HCEC 1CT (cell line): ENCODE results near the gene PRR32.
"Not testable (repeated sequence)": the region's sequence is repeated elsewhere in the genome, so short reads cannot be mapped to it uniquely, and the experiment has no call there.

ENCODE experiments used
- DNase-seq: peaks from one replicate; pipeline ENCODE4 v3.0.0-alpha.2; 2017

PRR32 gene, protein sequence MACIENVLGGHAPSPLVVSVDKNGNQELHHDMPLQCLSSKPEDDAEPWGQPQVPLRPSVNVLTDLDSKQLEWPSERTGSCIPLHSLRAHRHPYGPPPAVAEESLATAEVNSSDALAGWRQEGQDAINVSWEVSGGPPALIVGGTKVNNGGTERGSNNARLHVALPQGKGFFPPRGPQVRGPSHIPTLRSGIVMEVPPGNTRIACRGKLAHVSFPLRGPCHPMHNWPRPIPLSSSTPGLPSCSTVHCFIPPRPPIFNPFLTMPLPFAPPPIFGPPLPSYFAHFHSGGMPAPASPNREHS

DNA sequence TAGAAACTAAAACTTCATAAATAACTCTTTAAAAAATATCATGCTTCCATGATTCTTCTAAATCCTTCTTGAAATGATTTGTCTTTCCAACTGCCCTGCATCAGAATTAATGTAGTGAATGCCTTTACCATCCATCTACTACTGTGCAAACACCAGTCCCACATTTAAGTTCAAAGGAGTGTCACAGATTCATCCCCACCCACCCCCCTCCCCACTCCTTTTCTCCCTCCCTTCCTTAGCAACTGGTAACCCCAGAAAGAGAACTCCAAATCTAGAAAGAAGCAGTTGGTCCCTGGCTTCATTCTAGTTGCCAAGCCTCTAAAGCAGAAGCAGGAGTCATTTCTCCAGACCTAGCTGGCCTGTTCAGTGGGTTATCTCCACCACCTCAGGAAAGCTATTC lies at the start of gene PRR32:
Gene PRR32, plus strand, starts transcription at position 301 of the 400 bp plus-strand sequence. CDS start 115 bp downstream, outside the sequence.
- DNase-seq, result no peak

DNA sequence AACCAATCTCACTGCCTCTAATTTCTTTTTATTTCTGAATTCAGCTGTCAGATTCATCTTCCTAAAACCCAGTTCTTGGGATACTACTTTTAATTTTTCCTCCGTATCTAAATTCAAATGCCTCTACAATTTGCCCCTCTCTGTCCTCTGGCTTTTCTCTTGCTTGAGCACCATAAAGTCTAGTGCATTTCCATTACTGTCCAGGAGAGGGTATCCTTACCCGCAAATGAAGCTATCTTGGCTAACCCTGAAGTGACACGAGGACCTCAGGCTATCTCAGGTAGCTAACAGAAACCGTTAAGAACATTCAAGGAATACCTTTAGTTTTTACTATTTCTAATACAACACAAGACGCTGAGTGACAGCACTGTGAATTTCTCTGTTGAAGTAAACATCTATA lies 49.4 kb upstream of the PRR32 start:
- DNase-seq, result no peak

DNA sequence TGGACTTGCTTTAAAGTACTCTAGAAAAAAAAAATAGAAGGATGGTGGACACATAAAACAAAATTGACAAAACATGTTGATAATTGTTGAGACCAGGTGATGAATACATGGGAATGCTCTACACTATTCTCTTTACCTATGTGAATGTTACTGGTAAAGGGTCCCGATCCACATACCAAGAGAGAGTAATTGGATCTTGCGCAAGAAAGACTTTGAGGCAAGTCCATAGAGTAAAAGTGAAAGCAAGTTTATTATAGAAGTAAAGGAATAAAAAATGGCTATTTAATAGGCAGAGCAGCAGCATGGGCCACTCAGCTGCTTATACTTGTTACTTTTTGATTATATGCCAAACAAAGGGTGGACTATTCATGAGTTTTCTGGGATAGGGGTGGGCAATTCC lies 34.0 kb upstream of the PRR32 start:
- no peak for DNase-seq

DNA sequence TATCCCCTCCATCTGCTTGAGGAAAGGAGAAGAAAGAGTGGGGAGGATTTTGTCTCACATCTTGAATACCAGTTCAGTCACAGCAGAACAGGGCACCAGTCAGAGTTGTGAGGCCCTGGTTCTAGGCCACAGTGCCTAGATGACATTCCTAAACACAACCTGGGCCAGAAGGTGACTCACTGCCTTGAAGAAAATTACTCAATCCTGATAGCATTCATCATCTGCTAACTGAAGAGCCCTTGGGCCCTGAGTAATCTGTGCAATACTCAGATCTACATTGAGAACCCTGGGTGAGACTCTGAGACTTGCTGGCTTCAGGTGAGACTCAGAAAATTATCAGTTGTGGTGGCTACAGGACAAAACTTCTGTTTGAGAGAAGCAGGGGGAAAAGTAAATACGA lies 20.5 kb upstream of the PRR32 start:
- no peak for DNase-seq

DNA sequence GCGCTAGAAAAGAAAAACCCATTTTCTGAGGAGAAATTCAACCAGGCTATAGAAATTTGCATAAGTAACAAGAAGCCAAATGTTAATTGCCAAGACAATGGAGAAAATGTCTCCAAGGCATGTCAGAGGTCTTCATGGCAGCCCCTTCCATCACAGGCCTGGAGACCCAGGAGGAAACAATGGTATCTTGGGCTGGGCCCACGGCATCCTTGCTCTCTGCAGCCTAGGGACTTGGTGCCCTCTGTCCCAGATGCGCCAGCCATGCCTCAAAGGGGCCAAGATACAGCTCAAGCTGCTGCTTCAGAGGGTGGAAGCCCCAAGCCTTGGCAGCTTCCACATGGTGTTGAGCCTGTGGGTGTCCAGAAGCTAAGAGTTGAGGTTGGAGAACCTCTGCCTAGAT lies 12.7 kb upstream of the PRR32 start:
- not testable (repeated sequence) for DNase-seq

DNA sequence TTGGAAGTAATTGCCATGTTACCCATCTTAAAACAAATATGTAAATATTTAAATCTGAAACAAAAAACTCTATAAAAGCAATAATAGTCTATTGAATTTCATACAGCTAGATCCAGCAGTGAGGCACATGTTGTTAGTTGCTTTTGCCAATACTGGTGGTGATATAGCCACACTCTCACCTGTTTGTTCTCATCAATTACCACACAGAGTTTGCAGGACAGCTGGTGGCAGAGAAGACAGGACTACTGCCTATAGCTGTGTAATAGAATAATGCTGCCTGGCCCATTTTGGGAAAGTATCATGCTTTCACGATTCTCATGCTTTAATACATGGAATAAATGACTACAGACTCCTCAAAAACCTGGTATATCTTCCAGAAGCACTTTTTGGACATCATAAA lies 3.7 kb upstream of the PRR32 start:
- no peak for DNase-seq

DNA sequence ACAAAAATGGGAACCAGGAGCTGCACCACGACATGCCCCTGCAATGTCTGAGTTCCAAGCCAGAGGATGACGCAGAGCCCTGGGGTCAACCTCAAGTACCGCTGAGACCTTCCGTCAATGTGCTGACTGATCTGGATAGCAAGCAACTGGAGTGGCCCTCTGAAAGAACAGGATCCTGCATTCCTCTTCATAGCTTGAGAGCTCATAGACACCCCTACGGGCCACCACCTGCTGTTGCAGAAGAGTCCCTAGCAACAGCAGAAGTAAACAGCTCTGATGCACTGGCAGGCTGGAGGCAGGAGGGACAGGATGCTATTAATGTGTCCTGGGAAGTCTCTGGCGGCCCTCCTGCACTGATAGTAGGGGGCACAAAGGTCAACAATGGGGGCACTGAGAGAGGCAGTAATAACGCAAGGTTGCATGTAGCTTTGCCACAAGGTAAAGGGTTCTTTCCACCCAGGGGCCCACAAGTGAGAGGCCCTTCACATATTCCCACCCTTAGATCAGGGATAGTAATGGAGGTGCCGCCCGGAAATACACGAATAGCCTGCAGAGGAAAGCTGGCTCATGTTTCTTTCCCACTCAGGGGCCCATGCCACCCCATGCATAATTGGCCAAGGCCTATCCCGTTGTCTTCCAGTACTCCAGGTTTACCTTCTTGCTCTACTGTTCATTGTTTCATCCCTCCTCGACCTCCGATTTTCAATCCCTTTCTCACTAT lies 1.3 kb downstream of the PRR32 start:
- DNase-seq, result no peak

DNA sequence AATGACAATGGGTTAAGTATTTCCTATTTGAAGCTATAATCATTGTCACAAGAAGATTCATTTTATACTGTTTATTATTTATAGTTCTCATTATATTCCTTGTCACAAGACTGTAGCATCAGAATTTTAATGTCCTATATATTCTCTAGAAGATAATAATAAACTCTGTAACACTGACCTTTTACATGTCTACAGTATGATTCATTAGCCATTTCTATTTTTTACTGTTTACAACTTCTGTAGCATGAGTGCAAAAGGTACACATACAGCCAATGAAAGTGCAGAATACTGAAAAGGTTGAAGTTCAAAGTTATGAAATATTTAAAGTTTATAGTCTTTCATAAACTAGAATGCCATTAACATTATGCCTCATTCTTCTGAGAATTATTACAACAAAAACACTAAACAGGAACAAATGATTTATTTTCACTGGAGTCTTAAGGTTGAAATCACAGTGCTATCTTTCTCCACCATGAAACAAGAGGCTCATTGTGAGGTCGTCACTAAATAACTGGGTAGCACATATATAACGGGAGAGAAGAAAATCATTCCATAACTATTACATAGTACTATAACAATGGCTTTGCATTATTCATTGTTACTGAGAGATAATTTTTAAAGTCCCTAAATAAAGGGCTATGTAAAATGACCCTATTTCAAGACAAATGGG lies 4.9 kb downstream of the PRR32 start:
- DNase-seq, result no peak

DNA sequence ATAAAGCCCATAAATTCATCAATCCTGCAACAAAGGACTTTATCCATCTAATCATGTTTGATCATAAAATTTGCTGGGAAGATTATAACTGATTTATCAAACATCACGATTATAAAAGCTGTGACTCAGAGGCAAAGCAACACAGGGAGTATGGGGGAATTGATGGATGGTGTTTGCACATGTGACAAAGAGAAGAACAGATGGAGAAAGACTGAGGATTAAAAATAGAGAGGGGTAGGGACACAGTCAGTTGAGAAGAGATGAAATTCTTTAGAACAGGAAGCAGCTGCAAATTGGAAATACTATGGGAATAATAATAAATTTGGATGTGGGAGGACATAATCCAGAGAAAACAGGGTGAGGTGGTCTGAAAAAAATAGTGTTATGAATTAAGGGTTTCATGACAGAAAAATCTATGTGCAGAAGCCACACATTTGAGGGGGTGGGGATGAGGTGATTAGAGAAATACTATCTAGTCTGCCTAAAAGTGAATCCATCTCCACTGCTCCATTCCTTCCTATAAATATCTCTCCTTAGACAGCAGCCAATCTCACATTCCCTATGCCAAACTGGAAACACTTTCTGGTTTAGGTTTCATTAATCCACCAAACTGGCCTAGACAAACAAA lies 6.2 kb downstream of the PRR32 start:
- no peak for DNase-seq

DNA sequence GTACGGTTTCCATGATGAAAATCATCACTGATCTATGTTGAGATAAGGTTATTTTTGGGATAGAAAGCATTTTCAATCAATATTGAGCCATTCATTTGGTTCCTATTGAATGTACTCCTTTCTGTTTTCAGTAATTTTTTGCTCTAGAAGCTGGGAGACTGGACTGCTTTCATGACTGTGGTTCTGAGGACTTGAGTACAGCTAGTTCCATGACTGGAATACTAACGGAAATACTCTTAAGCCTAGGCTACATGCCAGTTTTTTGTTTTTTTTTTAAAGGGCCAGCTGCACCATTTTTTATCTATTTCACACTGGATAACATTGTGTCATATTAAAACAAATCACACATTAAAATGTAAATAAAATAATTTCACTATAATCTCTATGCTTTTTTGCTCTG lies 16.7 kb downstream of the PRR32 start:
- DNase-seq, result no peak

DNA sequence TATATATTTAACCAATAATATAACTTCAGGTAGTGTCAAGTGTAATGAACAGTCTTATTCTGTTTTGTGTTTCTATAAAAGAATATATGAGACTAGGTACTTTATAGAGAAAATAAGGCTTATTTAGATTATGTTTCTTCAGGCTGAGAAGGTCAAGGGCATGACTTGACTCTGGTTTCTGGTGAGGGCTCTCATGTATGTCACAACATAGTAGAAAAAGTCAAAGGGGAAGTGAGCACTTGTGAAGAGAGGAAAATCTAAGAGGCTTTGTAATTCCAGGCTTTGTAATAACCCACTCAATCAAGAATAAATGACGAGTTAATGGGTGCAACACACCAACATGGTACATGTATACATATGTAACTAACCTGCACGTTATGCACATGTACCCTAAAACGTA lies 27.6 kb downstream of the PRR32 start:
- DNase-seq, result no peak

DNA sequence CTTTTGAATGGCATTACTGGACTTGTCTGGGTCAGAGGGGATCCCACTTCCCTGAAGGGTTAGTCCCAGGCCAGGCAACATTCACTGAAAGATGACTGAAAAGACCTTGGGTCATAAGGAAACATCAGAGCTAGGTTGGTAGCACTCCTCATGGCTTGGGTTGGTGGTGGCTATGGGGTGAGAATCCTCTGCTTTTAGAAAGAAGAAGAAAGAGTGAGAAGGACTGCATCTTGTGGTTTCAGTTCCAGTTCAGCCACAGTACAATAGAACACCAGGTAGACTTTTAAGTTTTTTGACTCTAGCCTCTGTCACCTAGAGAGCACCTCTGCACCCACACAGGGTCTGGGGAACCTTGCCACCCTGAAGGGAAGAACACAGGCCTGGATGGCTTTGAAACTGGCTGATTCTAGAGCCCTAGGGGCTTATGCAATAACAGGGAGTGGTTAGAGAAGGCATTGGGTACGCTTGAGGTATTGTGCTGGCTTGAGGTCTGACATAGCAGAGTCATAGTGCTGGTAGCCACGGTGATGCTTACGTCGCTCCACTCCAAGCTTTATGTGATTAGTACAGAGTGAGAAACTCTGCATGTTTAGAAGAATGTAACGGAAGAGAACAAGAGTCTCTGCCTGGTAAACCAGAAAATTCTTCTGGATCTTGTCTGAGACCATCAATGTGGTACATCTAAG lies 36.5 kb downstream of the PRR32 start:
- no peak for DNase-seq
